ENCODE data around the gene PRSS1. TPM values are rescaled to one million over a fixed set of nuclear protein-coding genes. Genes with fewer than 3 reads are reported as not detected.
"Not testable (repeated sequence)": the region's sequence is repeated elsewhere in the genome, so short reads cannot be mapped to it uniquely, and the experiment has no call there.

The PRSS1 gene
- polyA plus RNA-seq, 12 donors, result 0.18 TPM; not detected in 11

GRCh38 chr7:142745745-142746144 is 3.5 kb upstream of the PRSS1 start:
- no peak for DNase-seq

- DNase-seq, result no peak
Measured at GRCh38 chr7:142746264-142746663, 3.0 kb upstream of the PRSS1 start.

- not testable (repeated sequence) for DNase-seq
Measured at GRCh38 chr7:142748410-142748809, 862 bp upstream of the PRSS1 start.

GRCh38 chr7:142750321-142750938 is 1.2 kb downstream of the PRSS1 start:
- no peak for DNase-seq

GRCh38 chr7:142751526-142752175 is 2.4 kb downstream of the PRSS1 start:
- DNase-seq, result not testable (repeated sequence)

GRCh38 chr7:142752376-142753225 is 3.3 kb downstream of the PRSS1 start:
- no peak for DNase-seq

GRCh38 chr7:142753366-142753765 is 4.1 kb downstream of the PRSS1 start:
- no peak for DNase-seq

- not testable (repeated sequence) for DNase-seq
Measured at GRCh38 chr7:142753925-142754491, 4.7 kb downstream of the PRSS1 start.

GRCh38 chr7:142754681-142755575 is 5.7 kb downstream of the PRSS1 start:
- no peak for DNase-seq

- not testable (repeated sequence) for DNase-seq
Measured at GRCh38 chr7:142758312-142758711, 9.0 kb downstream of the PRSS1 start.

- DNase-seq, result no peak
Measured at GRCh38 chr7:142759433-142759832, 10.2 kb downstream of the PRSS1 start.

- no peak for DNase-seq
Measured at GRCh38 chr7:142760071-142760642, 10.9 kb downstream of the PRSS1 start.

GRCh38 chr7:142761606-142762005 is 12.3 kb downstream of the PRSS1 start:
- not testable (repeated sequence) for DNase-seq

GRCh38 chr7:142762104-142762503 is 12.8 kb downstream of the PRSS1 start:
- no peak for DNase-seq

GRCh38 chr7:142767451-142767850 is 18.2 kb downstream of the PRSS1 start:
- no peak for DNase-seq

- DNase-seq, result no peak
Measured at GRCh38 chr7:142767861-142768260, 18.6 kb downstream of the PRSS1 start.

- DNase-seq, result not testable (repeated sequence)
Measured at GRCh38 chr7:142768885-142769284, 19.6 kb downstream of the PRSS1 start.

GRCh38 chr7:142770661-142771352 is 21.5 kb downstream of the PRSS1 start, which contains the start of gene PRSS2:
Gene PRSS2 (plus strand): TSS chr7:142770970. CDS start chr7:142770983, 13 bp downstream.
- DNase-seq, result no peak

GRCh38 chr7:142771353-142771723 is 22.1 kb downstream of the PRSS1 start:
- no peak for DNase-seq

- no peak for DNase-seq
Measured at GRCh38 chr7:142772051-142772450, 22.8 kb downstream of the PRSS1 start.
